IMR-90 (cell line): ENCODE data around the gene OR51M1. TPM values are rescaled to one million over a fixed set of nuclear protein-coding genes. Genes with fewer than 3 reads are reported as not detected.
A peak's percentile ranks its signal among the peaks of the same experiment; 100 is the strongest.

ENCODE experiments used
- ATAC-seq: fragments of 200-7000 bp; cut with Tn5 transposase; 2 replicates; pipeline ENCODE4 v1.9.1; 2020; ENCODE audit warnings: low read depth, mild to moderate bottlenecking, moderate library complexity
- BruUV-seq: library from RNA; stranded (reverse); fragments of 400-500 nt; replicated peaks from 2 replicates; lab custom pipeline; 2021; lab: Mats Ljungman, UMichigan
- CTCF ChIA-PET: fragments of 300-600 bp; formaldehyde crosslinking; extraction: SDS; loops from one replicate; lab custom pipeline; 2021; ENCODE audit warnings: antibody characterized with exemption; lab: Yijun Ruan, JAX
- POLR2A ChIA-PET: fragments of 300-600 bp; sonication (Branson Sonifier 250); formaldehyde crosslinking; loops from one replicate; lab custom pipeline; 2022; ENCODE audit warnings: antibody characterized with exemption; ENCODE audit not compliant: unreplicated experiment; lab: Charles Lee
- DNase-seq: peaks from one replicate; pipeline ENCODE4 v3.0.0; 2013
- H2AFZ ChIP-seq: replicated peaks from 2 replicates; pipeline ENCODE3; 2013; ENCODE audit warnings: low read length, mild to moderate bottlenecking; ENCODE audit not compliant: poor library complexity
- H2AK5ac ChIP-seq: 2 replicates; pipeline ENCODE4 v1.6.1; 2013; ENCODE audit warnings: low read depth, low read length, inconsistent platforms
- H2AK9ac ChIP-seq: replicated peaks from 2 replicates; pipeline ENCODE3; 2013; ENCODE audit warnings: mild to moderate bottlenecking, low read depth, low read length, moderate library complexity; ENCODE audit not compliant: poor library complexity
- H2BK120ac ChIP-seq: 2 replicates; pipeline ENCODE4 v1.6.1; 2013; ENCODE audit warnings: low read depth, low read length, inconsistent platforms
- H2BK15ac ChIP-seq: 3 replicates; pipeline ENCODE4 v1.6.1; 2013; ENCODE audit warnings: low read depth, low read length, inconsistent platforms
- H2BK20ac ChIP-seq: 2 replicates; pipeline ENCODE4 v1.6.1; 2013; ENCODE audit warnings: low read depth, mild to moderate bottlenecking, inconsistent platforms, low read length, moderate library complexity
- H2BK5ac ChIP-seq: 2 replicates; pipeline ENCODE4 v1.6.1; 2013; ENCODE audit warnings: mild to moderate bottlenecking, low read depth, low read length, inconsistent platforms; ENCODE audit not compliant: poor library complexity, severe bottlenecking
- H3K14ac ChIP-seq: replicated peaks from 2 replicates; pipeline ENCODE4 v1.6.1; 2013; ENCODE audit warnings: low read depth, low read length, inconsistent platforms
- H3K18ac ChIP-seq: 2 replicates; pipeline ENCODE4 v1.6.1; 2013; ENCODE audit warnings: low read depth, low read length, control low read depth
- H3K23ac ChIP-seq: 2 replicates; pipeline ENCODE4 v1.6.1; 2013; ENCODE audit warnings: low read depth, low read length, inconsistent platforms
- H3K27ac ChIP-seq: 2 replicates; pipeline ENCODE4 v1.5.1; 2013; ENCODE audit warnings: mild to moderate bottlenecking, control low read depth, low read length; ENCODE audit not compliant: insufficient read depth
- H3K27me3 ChIP-seq: 2 replicates; pipeline ENCODE4 v1.6.1; 2013; ENCODE audit warnings: low read length; ENCODE audit not compliant: control insufficient read depth, insufficient read depth
- H3K36me3 ChIP-seq: 2 replicates; pipeline ENCODE4 v1.6.1; 2013; ENCODE audit warnings: low read length, mixed read lengths; ENCODE audit not compliant: control insufficient read depth, insufficient read depth
- H3K4ac ChIP-seq: 2 replicates; pipeline ENCODE4 v1.6.1; 2013; ENCODE audit warnings: low read depth, low read length, inconsistent platforms
- H3K4me1 ChIP-seq: 2 replicates; pipeline ENCODE4 v1.6.1; 2013; ENCODE audit warnings: low read length, mixed read lengths; ENCODE audit not compliant: control insufficient read depth, insufficient read depth
- H3K4me2 ChIP-seq: 2 replicates; pipeline ENCODE4 v1.6.1; 2013; ENCODE audit warnings: low read depth, mild to moderate bottlenecking, control low read depth, low read length, moderate library complexity
- H3K4me3 ChIP-seq: 2 replicates; pipeline ENCODE4 v1.5.1; 2013; ENCODE audit warnings: low read depth, mild to moderate bottlenecking, control low read depth, low read length, moderate library complexity; ENCODE audit not compliant: insufficient read depth
- H3K56ac ChIP-seq: 2 replicates; pipeline ENCODE4 v1.6.1; 2013; ENCODE audit warnings: low read length, inconsistent platforms; ENCODE audit not compliant: insufficient read depth; ENCODE audit errors: extremely low read depth
- H3K79me1 ChIP-seq, 2 experiments: 2 replicates each; pipeline ENCODE4 v1.6.1; 2013; ENCODE audit warnings: low read length in 2 of 2, inconsistent platforms in 1 of 2, low read depth in 1 of 2
- H3K9ac ChIP-seq: 2 replicates; pipeline ENCODE4 v1.6.1; 2013; ENCODE audit warnings: low read depth, low read length, control low read depth
- H3K9me1 ChIP-seq: 2 replicates; pipeline ENCODE4 v1.6.1; 2013; ENCODE audit warnings: low read length, inconsistent platforms; ENCODE audit not compliant: insufficient read depth
- H3K9me3 ChIP-seq: 2 replicates; pipeline ENCODE4 v1.6.1; 2013; ENCODE audit warnings: low read length; ENCODE audit not compliant: control insufficient read depth, insufficient read depth
- H4K20me1 ChIP-seq: 2 replicates; pipeline ENCODE4 v1.6.1; 2013; ENCODE audit warnings: low read length, inconsistent platforms; ENCODE audit not compliant: insufficient read depth
- H4K5ac ChIP-seq: 2 replicates; pipeline ENCODE4 v1.6.1; 2013; ENCODE audit warnings: mild to moderate bottlenecking, low read depth, low read length, control low read depth
- H4K8ac ChIP-seq, 2 experiments: 2 replicates each; pipeline ENCODE4 v1.6.1; 2013; ENCODE audit warnings: low read depth in 2 of 2, low read length in 2 of 2, control low read depth in 1 of 2, inconsistent platforms in 1 of 2
- H4K91ac ChIP-seq: 2 replicates; pipeline ENCODE4 v1.6.1; 2013; ENCODE audit warnings: low read depth, low read length, inconsistent platforms; ENCODE audit not compliant: insufficient read depth
- BHLHE40 ChIP-seq: fragments of 150-350 bp; IDR thresholded peaks from 2 replicates; pipeline ENCODE4 v1.6.1; 2016; ENCODE audit warnings: mild to moderate bottlenecking, low read depth, low read length
- CEBPB ChIP-seq: IDR thresholded peaks from 2 replicates; pipeline ENCODE4 v1.6.1; 2012; ENCODE audit warnings: low read depth, low read length, improper control_type of control experiment
- CHD1 ChIP-seq: IDR thresholded peaks from 2 replicates; pipeline ENCODE4 v1.6.1; 2012; ENCODE audit warnings: low read depth, low read length, improper control_type of control experiment
- ELK1 ChIP-seq: fragments of 150-350 bp; IDR thresholded peaks from 2 replicates; pipeline ENCODE4 v1.6.1; 2016; ENCODE audit warnings: low read depth, mild to moderate bottlenecking, low read length, moderate library complexity, borderline replicate concordance
- FOS ChIP-seq: fragments of 150-350 bp; IDR thresholded peaks from 2 replicates; pipeline ENCODE4 v1.6.1; 2016; ENCODE audit warnings: low read depth, low read length
- MAFK ChIP-seq: IDR thresholded peaks from 2 replicates; pipeline ENCODE4 v1.6.1; 2012; ENCODE audit warnings: low read depth, low read length, improper control_type of control experiment
- NFE2L2 ChIP-seq: fragments of 150-350 bp; IDR thresholded peaks from 2 replicates; pipeline ENCODE4 v1.6.1; 2016; ENCODE audit warnings: low read depth, mild to moderate bottlenecking, low read length
- POLR2A ChIP-seq: IDR thresholded peaks from 2 replicates; pipeline ENCODE4 v1.6.1; 2012; ENCODE audit warnings: mild to moderate bottlenecking, low read depth, low read length
- RAD21 ChIP-seq: IDR thresholded peaks from 2 replicates; pipeline ENCODE4 v1.6.1; 2012; ENCODE audit warnings: low read length, improper control_type of control experiment
- RCOR1 ChIP-seq: IDR thresholded peaks from 2 replicates; pipeline ENCODE4 v1.6.1; 2012; ENCODE audit warnings: mild to moderate bottlenecking, low read length, improper control_type of control experiment; ENCODE audit not compliant: insufficient replicate concordance
- WGBS, 2 experiments: methylation state at CpG; one replicate each; pipeline versions ENCODE4 v1.1.5 to v1.1.7; 2013; ENCODE audit warnings: missing lambda C conversion rate in 2 of 2; ENCODE audit not compliant: insufficient read length in 1 of 2; ENCODE audit errors: extremely low coverage in 2 of 2; 5-methylcytosine and 5-hydroxymethylcytosine counted together
- dilution Hi-C: fragments of 300-500 bp; cut with HindIII; formaldehyde crosslinking; loops from one replicate; pipeline ENCODE4 v1.14.3; 2018; ENCODE audit warnings: low sequenced_read_pairs; ENCODE audit not compliant: unreplicated experiment
- in situ Hi-C: fragments of 300-500 bp; cut with MboI; formaldehyde crosslinking; loops from 3 replicates; pipeline ENCODE4 v1.14.3; 2019; ENCODE audit warnings: low sequenced_read_pairs, inconsistent platforms, mixed read lengths
- intact Hi-C: fragments of 100-400 bp; cut with micrococcal nuclease; formaldehyde crosslinking; loops from 2 replicates; pipeline ENCODE4 v1.10.0; 2022
- polyA plus RNA-seq, 3 experiments: library from polyadenylated mRNA; depleted of rRNA; stranded (reverse); fragments of >200 nt; gene quantifications; 2 replicates each; pipeline ENCODE4 v1.2.3, GENCODE V29; 2012; ENCODE audit warnings: low replicate concordance in 1 of 3
- total RNA-seq: library from RNA; depleted of rRNA; stranded (reverse); fragments of >200 nt; gene quantifications from 2 replicates; pipeline ENCODE4 v1.2.3, GENCODE V29; 2012
- TF ChIP-seq, protein P1 (sequence below): conservative IDR thresholded peaks from 2 replicates; pipeline ENCODE4 v1.5.1; 2012; ENCODE audit warnings: mild to moderate bottlenecking, low read depth, low read length, improper control_type of control experiment
- TF ChIP-seq, protein P2 (sequence below): fragments of 150-350 bp; IDR thresholded peaks from 2 replicates; pipeline ENCODE4 v1.6.1; 2017; ENCODE audit warnings: mild to moderate bottlenecking, antibody characterized with exemption, low read length, low read depth

The OR51M1 gene
- total and polyA plus RNA-seq, 2 of the 4 experiments (the other 2 are of a cell fraction) = 0.54 to 0.87 TPM

- TF ChIP-seq CEBPB (no peak), POLR2A (0 out of 2 replicates have a peak, but pooled peaks have one; percentile 34)
These were observed 2.8 kb upstream of the OR51M1 start (continued) for GRCh38 chr11:5380740-5381342.

DNA sequence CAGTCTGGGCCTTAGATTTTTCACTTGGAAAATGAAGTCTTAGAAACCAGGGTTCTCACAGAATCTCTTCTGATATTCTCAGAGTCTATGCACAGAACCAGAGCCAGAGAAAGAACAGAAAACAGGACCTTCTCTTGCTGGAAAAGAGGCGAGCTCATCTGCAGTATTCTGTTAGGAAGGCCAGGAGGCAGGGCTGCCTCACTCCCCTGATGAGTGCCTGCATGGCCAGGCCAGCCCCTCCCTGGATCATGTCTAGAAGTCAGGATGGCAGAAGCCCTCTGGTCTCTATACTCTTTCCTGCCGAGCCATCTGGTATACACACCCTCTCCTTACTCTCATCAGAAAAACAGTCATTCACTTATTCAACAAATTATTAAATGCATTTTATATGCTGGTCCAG, 723 bp downstream of the OR51M1 start:
- Histone ChIP-seq H3K4ac (no peak overlapping the region), H3K9me1 (no peaks in the 10 kb centered on the region), H3K14ac (no peak overlapping the region), H3K79me1 (no peaks in the 10 kb centered on the region), H3K36me3 (no peaks in the 10 kb centered on the region), H4K91ac (no peak overlapping the region), H3K18ac (no peak overlapping the region), H3K56ac (no peak overlapping the region), H2BK120ac (no peak overlapping the region), H2BK5ac (no peak overlapping the region), H3K9me3 (no peaks in the 10 kb centered on the region), H4K8ac (no peak overlapping the region), H3K9ac (no peak overlapping the region), H3K23ac (no peak overlapping the region), H3K27ac (no peak overlapping the region), H3K4me2 (no peak overlapping the region), H3K4me1 (no peaks in the 10 kb centered on the region), H2AK9ac (no peak overlapping the region), H2BK15ac (no peak overlapping the region), H2AFZ (no peak overlapping the region), H2BK20ac (no peak overlapping the region), H3K4me3 (no peak overlapping the region), H2AK5ac (no peak overlapping the region), H4K5ac (no peak overlapping the region), H3K27me3 (no peaks in the 10 kb centered on the region), H4K20me1 (no peaks in the 10 kb centered on the region)
- ATAC-seq (no peak), DNase-seq (no peak)
- TF ChIP-seq RCOR1 (no peak), NFE2L2 (no peak), ELK1 (no peak), POLR2A (no peak), CEBPB (no peak), BHLHE40 (no peak), RAD21 (no peak), FOS (no peak), CHD1 (no peak), MAFK (no peak)
- TF ChIP-seq, protein P1, sequence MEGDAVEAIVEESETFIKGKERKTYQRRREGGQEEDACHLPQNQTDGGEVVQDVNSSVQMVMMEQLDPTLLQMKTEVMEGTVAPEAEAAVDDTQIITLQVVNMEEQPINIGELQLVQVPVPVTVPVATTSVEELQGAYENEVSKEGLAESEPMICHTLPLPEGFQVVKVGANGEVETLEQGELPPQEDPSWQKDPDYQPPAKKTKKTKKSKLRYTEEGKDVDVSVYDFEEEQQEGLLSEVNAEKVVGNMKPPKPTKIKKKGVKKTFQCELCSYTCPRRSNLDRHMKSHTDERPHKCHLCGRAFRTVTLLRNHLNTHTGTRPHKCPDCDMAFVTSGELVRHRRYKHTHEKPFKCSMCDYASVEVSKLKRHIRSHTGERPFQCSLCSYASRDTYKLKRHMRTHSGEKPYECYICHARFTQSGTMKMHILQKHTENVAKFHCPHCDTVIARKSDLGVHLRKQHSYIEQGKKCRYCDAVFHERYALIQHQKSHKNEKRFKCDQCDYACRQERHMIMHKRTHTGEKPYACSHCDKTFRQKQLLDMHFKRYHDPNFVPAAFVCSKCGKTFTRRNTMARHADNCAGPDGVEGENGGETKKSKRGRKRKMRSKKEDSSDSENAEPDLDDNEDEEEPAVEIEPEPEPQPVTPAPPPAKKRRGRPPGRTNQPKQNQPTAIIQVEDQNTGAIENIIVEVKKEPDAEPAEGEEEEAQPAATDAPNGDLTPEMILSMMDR = no peak
- TF ChIP-seq, protein P2, sequence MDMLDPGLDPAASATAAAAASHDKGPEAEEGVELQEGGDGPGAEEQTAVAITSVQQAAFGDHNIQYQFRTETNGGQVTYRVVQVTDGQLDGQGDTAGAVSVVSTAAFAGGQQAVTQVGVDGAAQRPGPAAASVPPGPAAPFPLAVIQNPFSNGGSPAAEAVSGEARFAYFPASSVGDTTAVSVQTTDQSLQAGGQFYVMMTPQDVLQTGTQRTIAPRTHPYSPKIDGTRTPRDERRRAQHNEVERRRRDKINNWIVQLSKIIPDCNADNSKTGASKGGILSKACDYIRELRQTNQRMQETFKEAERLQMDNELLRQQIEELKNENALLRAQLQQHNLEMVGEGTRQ = no peak
- intact Hi-C loops = loop anchor here (5.0 kb wide), 2 partner anchors 377 to 1197 kb away; no protein-coding TSS in a partner anchor
- dilution Hi-C loops = no loop called here
- BruUV-seq = no TSS peak
- ChIA-PET POLR2A (no interaction called here), CTCF (no interaction called here)
- in situ Hi-C loops = loop anchor here (5.0 to 10.0 kb wide), 2 partner anchors 262 to 750 kb away; partner anchors contain the start of gene OR51D1
- WGBS, 2 experiments = 68% methylated on average over 2 of the region's 2 CpGs; no CpG with 5 or more reads in 1 of the 2 experiments
